A673 (cell line): ENCODE results near the gene VWA5B1.

Experiments used
- CTCF ChIP-seq: fragments of 300-800, 200-600 bp; sonication (generic); conservative IDR thresholded peaks from 2 replicates; pipeline ENCODE4 v1.5.1; 2017; ENCODE audit warnings: low read depth, mild to moderate bottlenecking, antibody characterized with exemption, low read length, moderate library complexity, mixed read lengths
- EZH2 ChIP-seq: fragments of 200-600 bp; sonication (generic); IDR thresholded peaks from 2 replicates; pipeline ENCODE4 v1.6.1; 2017; ENCODE audit warnings: borderline replicate concordance, low read depth, mild to moderate bottlenecking, mixed read lengths, antibody characterized with exemption, low read length; ENCODE audit not compliant: poor library complexity, severe bottlenecking

- TF ChIP-seq CTCF = no peak
- no peak for TF ChIP-seq EZH2
These were observed 30.9 kb downstream of the VWA5B1 start for GRCh38 chr1:20321573-20321972.
